Endothelial cell (in vitro differentiated cells): ENCODE results near the gene ADCY1. TPM values are rescaled to one million over a fixed set of nuclear protein-coding genes. Genes with fewer than 3 reads are reported as not detected.

Source experiments
- DNase-seq: peaks from one replicate; pipeline ENCODE4 v3.0.0; 2021; ENCODE audit warnings: low spot score
- H3K27ac Mint-ChIP-seq: one replicate; pipeline ENCODE4 v1.8.0; 2021; ENCODE audit warnings: mixed read lengths, inconsistent platforms; ENCODE audit not compliant: unreplicated experiment
- H3K27me3 Mint-ChIP-seq: one replicate; pipeline ENCODE4 v1.8.0; 2021; ENCODE audit warnings: mild to moderate bottlenecking, moderate library complexity, mixed read lengths, inconsistent platforms; ENCODE audit not compliant: unreplicated experiment
- H3K36me3 Mint-ChIP-seq: one replicate; pipeline ENCODE4 v1.8.0; 2021; ENCODE audit warnings: mild to moderate bottlenecking, low read depth, mixed read lengths, inconsistent platforms; ENCODE audit not compliant: unreplicated experiment
- H3K4me1 Mint-ChIP-seq: one replicate; pipeline ENCODE4 v1.8.0; 2021; ENCODE audit warnings: mild to moderate bottlenecking, mixed read lengths, inconsistent platforms; ENCODE audit not compliant: unreplicated experiment
- H3K4me3 Mint-ChIP-seq: one replicate; pipeline ENCODE4 v1.8.0; 2021; ENCODE audit warnings: mild to moderate bottlenecking, mixed read lengths, inconsistent platforms; ENCODE audit not compliant: unreplicated experiment
- H3K9me3 Mint-ChIP-seq: one replicate; pipeline ENCODE4 v1.8.0; 2021; ENCODE audit warnings: mixed read lengths, inconsistent platforms; ENCODE audit not compliant: unreplicated experiment
- total RNA-seq: library from RNA; stranded (reverse); fragmentation: NEBNext Ultra II Directional; extraction: Animal tissue kit (Norgen Biotek cat#: 25700); gene quantifications from one replicate; pipeline ENCODE4 v1.2.1, GENCODE V29; 2021; ENCODE audit not compliant: unreplicated experiment
- TF ChIP-seq, protein P1 (sequence below): fragments of 200-600 bp; sonication (generic); IDR thresholded peaks from one replicate; pipeline ENCODE4 v1.5.0; 2021; ENCODE audit warnings: antibody characterized with exemption; ENCODE audit not compliant: unreplicated experiment

ADCY1 gene
- total RNA-seq, 1 donor from 2014 or later = 50.7 TPM

DNA sequence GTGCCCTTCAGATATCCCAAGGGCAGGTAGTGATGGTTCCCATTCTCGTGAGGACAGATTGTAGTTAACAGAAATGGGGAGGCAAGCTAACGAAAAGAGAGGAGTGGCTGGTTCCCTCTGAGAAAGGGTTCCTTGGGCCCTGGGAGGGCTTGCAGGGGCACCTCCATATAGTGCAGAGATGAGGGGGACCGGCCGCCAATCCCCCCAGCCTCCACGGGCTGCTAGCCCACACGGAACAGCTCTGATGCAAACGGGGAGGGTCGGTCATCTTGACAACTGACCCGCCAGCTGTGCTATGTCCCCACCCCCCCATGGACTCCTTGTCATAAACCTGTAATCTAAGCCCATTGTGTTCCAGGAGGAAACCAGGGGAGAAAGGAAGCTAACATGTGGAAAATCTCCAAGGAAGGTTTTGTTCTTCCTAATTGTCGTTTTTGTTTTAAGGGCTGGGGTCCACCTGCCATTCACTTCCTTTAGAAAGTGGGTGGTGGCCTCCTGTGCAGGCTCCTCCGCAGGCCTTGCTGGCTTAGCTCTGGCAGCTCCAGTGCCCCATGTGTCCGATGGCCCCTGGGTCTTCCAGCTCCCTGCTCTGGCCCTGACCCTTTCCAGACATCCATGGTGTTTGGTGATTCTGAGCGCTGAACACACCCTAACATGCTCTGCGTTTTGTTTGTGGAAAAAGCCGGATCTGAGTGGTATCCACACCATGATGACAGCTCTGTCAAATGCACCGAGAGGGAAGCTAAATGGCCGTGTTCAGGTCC lies 15.9 kb downstream of the ADCY1 start:
- DNase-seq = no peak
- Mint-ChIP-seq H3K4me3 (peak overlapping the region; percentile 62), H3K27me3 (peaks cover 7% of the 10 kb centered on the region), H3K9me3 (no peaks in the 10 kb centered on the region), H3K4me1 (peaks cover 47% of the 10 kb centered on the region), H3K36me3 (no peaks in the 10 kb centered on the region), H3K27ac (peak overlapping the region; percentile 75)
- TF ChIP-seq, protein P1, sequence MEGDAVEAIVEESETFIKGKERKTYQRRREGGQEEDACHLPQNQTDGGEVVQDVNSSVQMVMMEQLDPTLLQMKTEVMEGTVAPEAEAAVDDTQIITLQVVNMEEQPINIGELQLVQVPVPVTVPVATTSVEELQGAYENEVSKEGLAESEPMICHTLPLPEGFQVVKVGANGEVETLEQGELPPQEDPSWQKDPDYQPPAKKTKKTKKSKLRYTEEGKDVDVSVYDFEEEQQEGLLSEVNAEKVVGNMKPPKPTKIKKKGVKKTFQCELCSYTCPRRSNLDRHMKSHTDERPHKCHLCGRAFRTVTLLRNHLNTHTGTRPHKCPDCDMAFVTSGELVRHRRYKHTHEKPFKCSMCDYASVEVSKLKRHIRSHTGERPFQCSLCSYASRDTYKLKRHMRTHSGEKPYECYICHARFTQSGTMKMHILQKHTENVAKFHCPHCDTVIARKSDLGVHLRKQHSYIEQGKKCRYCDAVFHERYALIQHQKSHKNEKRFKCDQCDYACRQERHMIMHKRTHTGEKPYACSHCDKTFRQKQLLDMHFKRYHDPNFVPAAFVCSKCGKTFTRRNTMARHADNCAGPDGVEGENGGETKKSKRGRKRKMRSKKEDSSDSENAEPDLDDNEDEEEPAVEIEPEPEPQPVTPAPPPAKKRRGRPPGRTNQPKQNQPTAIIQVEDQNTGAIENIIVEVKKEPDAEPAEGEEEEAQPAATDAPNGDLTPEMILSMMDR = no peak

DNA sequence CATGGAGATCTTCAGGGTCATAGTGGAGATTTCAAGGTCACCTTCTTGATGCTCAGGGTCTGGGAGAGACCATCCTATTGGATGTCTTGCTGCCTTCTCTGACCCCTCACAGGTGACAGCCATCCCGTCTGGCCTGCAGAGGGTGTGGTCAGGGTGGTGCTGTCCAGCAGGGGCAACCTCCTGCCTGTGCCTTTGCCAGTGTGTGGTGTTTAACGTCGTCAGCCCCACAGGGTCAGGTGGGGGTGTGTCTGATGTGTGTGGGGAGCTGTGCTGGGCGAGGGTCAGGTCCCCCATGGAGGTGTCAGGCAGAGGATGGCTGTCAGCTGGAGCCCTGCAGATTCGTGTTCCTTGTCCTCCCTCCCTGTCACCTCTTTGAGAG lies 16.5 kb downstream of the ADCY1 start:
- no peak overlapping the region for H3K4me3 Mint-ChIP-seq
- peaks cover 5% of the 10 kb centered on the region for H3K27me3 Mint-ChIP-seq
- peaks cover 52% of the 10 kb centered on the region for H3K4me1 Mint-ChIP-seq
- no peak for DNase-seq
- H3K27ac Mint-ChIP-seq = peak overlapping the region; percentile 1
- no peaks in the 10 kb centered on the region for H3K9me3 Mint-ChIP-seq
- TF ChIP-seq, protein P1 = no peak
- H3K36me3 Mint-ChIP-seq = peaks cover 4% of the 10 kb centered on the region

DNA sequence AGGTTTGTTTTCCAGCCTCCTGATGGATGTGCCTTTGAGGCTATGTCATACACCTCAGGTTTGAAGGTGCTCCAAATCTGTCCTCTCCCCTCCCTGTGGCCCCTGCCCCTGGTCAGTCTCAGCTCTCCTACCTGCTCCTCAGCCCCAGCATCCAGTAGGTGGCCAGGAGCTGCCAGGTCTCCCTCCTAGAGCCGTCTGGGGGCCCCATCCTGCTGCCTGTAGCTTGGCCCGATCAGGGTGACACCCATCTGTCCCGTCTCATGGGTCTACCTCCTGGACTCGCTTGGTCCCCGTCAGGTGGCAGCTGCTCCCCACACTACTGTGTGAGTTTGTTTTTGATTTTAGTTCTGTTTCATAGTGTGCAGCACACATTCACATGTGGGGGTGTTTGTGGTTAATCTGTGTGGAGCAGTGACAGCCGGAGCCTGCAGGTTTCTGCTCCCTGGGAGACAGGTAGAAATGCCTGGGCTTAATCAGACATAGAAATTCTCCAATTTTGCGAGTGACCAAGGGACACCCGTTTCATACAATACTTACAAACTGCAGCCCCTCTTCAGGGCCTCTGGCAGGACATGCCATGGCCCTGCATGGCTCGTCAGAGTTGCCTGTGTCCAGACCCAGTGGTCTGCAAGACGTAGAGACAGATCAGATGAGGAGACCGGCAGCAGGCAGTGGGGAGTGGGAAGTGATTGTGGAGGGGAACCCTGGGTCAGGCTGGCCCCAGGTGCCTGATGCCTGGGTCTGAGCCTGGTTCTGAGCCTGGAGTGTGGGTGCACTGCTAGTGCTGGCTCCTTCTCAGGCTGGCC lies 17.1 kb downstream of the ADCY1 start:
- H3K27ac Mint-ChIP-seq = no peak overlapping the region
- no peaks in the 10 kb centered on the region for H3K9me3 Mint-ChIP-seq
- peaks cover 7% of the 10 kb centered on the region for H3K36me3 Mint-ChIP-seq
- no peak for DNase-seq
- peaks cover 5% of the 10 kb centered on the region for H3K27me3 Mint-ChIP-seq
- H3K4me1 Mint-ChIP-seq = peaks cover 57% of the 10 kb centered on the region
- H3K4me3 Mint-ChIP-seq = no peak overlapping the region
- TF ChIP-seq, protein P1 = no peak

DNA sequence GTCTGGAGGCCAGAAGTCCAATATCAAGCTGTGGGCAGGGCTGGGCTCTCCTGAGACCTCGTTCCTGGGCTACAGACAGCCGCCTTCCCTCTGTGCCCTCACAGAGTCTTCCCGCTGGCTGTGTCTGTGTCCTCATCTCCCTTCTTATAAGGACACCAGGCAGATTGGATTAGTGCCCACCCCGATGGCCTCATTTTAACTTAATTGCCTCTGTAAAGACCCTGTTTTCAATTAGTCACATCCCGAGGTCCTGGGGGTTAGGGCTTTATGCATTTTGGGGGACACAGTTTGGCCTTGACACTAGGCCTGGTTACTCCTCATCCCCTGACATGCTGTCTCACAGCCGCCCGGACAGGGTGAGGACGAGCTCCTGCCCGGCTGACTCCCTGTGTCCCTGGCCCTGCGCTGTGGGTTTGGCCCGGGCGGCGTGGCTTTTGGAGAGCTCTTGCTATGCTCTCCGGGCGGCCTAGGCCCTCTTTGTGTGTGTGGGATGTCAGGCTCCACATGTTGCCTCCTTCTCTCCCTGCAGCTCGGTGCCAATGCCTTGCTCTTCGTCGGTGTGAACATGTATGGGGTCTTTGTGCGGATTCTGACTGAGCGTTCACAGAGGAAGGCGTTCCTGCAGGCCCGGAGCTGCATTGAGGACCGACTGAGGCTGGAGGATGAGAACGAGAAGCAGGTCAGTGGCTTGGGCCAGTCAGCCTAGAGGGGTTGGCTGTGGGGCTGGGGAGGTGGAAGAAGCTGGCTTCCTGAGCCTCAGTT lies 18.2 kb downstream of the ADCY1 start:
- Mint-ChIP-seq H3K4me3 (no peak overlapping the region), H3K4me1 (peaks cover 63% of the 10 kb centered on the region), H3K27me3 (peaks cover 3% of the 10 kb centered on the region), H3K27ac (peak overlapping the region; percentile 48), H3K36me3 (peaks cover 12% of the 10 kb centered on the region), H3K9me3 (no peaks in the 10 kb centered on the region)
- TF ChIP-seq, protein P1 = no peak
- DNase-seq = no peak
